Mesenchymal stem cell (in vitro differentiated cells and primary cell): ENCODE measurements around the gene COL4A2.

Source experiments
- DNase-seq: peaks from one replicate; pipeline ENCODE4 v3.0.0-alpha.2; 2013
- H2AFZ ChIP-seq: one replicate; pipeline ENCODE4 v1.6.1; 2013; ENCODE audit warnings: low read depth, mild to moderate bottlenecking, control low read depth, inconsistent platforms, low read length, moderate library complexity
- H2AK5ac ChIP-seq: 2 replicates; pipeline ENCODE4 v1.6.1; 2013; ENCODE audit warnings: low read length, moderate library complexity, mild to moderate bottlenecking, inconsistent platforms; ENCODE audit not compliant: severe bottlenecking
- H2BK120ac ChIP-seq: one replicate; pipeline ENCODE4 v1.6.1; 2013; ENCODE audit warnings: low read depth, mild to moderate bottlenecking, inconsistent platforms, low read length, moderate library complexity
- H2BK12ac ChIP-seq, 2 experiments: one replicate each; pipeline ENCODE4 v1.6.1; 2013; ENCODE audit warnings: inconsistent platforms in 2 of 2, low read length in 2 of 2, mild to moderate bottlenecking in 2 of 2, moderate library complexity in 2 of 2, control low read depth in 1 of 2
- H2BK15ac ChIP-seq: one replicate; pipeline ENCODE4 v1.6.1; 2013; ENCODE audit warnings: mild to moderate bottlenecking, low read depth, inconsistent platforms; ENCODE audit not compliant: poor library complexity, severe bottlenecking
- H2BK5ac ChIP-seq: 2 replicates; pipeline ENCODE4 v1.6.1; 2013; ENCODE audit warnings: low read depth, mild to moderate bottlenecking, low read length, control low read depth, inconsistent platforms; ENCODE audit not compliant: poor library complexity, severe bottlenecking
- H3K14ac ChIP-seq, 2 experiments: one replicate each; pipeline ENCODE4 v1.6.1; 2013; ENCODE audit warnings: inconsistent platforms in 2 of 2, low read length in 2 of 2, control low read depth in 1 of 2, mild to moderate bottlenecking in 1 of 2, moderate library complexity in 1 of 2
- H3K18ac ChIP-seq, 2 experiments: one replicate each; pipeline ENCODE4 v1.6.1; 2013; ENCODE audit warnings: inconsistent platforms in 2 of 2, low read length in 2 of 2, control low read depth in 1 of 2, low read depth in 1 of 2, mild to moderate bottlenecking in 1 of 2
- H3K23ac ChIP-seq, 2 experiments: one replicate each; pipeline ENCODE4 v1.6.1; 2013; ENCODE audit warnings: inconsistent platforms in 2 of 2, low read length in 2 of 2, mild to moderate bottlenecking in 2 of 2, moderate library complexity in 2 of 2, control low read depth in 1 of 2
- H3K27ac ChIP-seq: 2 replicates; pipeline ENCODE4 v1.5.1; 2013; ENCODE audit warnings: mild to moderate bottlenecking, moderate library complexity, low read length, control low read depth, inconsistent platforms; ENCODE audit not compliant: poor library complexity, severe bottlenecking
- H3K27me3 ChIP-seq, 2 experiments: 2 replicates each; pipeline versions ENCODE4 v1.6.1 to v1.7.0; 2013; ENCODE audit warnings: low read length in 2 of 2, mild to moderate bottlenecking in 2 of 2, moderate library complexity in 2 of 2, control low read depth in 1 of 2, inconsistent platforms in 1 of 2; ENCODE audit not compliant: control insufficient read depth in 1 of 2, insufficient read depth in 1 of 2
- H3K36me3 ChIP-seq, 2 experiments: 2 replicates each; pipeline versions ENCODE4 v1.6.1 to v1.7.0; 2013; ENCODE audit warnings: low read length in 2 of 2, control low read depth in 1 of 2, inconsistent platforms in 1 of 2, low read depth in 1 of 2, mild to moderate bottlenecking in 1 of 2; ENCODE audit not compliant: insufficient read depth in 2 of 2, control insufficient read depth in 1 of 2
- H3K4ac ChIP-seq, 2 experiments: one replicate each; pipeline ENCODE4 v1.6.1; 2013; ENCODE audit warnings: inconsistent platforms in 2 of 2, low read length in 2 of 2, mild to moderate bottlenecking in 2 of 2, moderate library complexity in 2 of 2, control low read depth in 1 of 2, low read depth in 1 of 2
- H3K4me1 ChIP-seq: 2 replicates; pipeline ENCODE4 v1.6.1; 2013; ENCODE audit warnings: low read depth, low read length, control low read depth; ENCODE audit not compliant: control insufficient read depth, insufficient read depth
- H3K4me2 ChIP-seq: 2 replicates; pipeline ENCODE4 v1.6.1; 2013; ENCODE audit warnings: low read length, mild to moderate bottlenecking, inconsistent platforms; ENCODE audit not compliant: poor library complexity, severe bottlenecking
- H3K4me3 ChIP-seq, 2 experiments: 2 replicates each; pipeline versions ENCODE4 v1.5.1 to v1.7.0; 2013; ENCODE audit warnings: low read length in 2 of 2, mild to moderate bottlenecking in 2 of 2, control low read depth in 1 of 2, low read depth in 1 of 2; ENCODE audit not compliant: insufficient read depth in 1 of 2
- H3K79me1 ChIP-seq: replicated peaks from 2 replicates; pipeline ENCODE4 v1.6.1; 2013; ENCODE audit warnings: mild to moderate bottlenecking, control low read depth, low read length, inconsistent platforms; ENCODE audit not compliant: poor library complexity, severe bottlenecking
- H3K9ac ChIP-seq: 2 replicates; pipeline ENCODE4 v1.7.0; 2013; ENCODE audit warnings: mild to moderate bottlenecking, low read length, moderate library complexity
- H3K9me3 ChIP-seq: 2 replicates; pipeline ENCODE4 v1.7.0; 2013; ENCODE audit warnings: mild to moderate bottlenecking, low read length; ENCODE audit not compliant: control insufficient read depth
- H4K8ac ChIP-seq: one replicate; pipeline ENCODE4 v1.6.1; 2013; ENCODE audit warnings: inconsistent platforms, mild to moderate bottlenecking, low read length, moderate library complexity
- H4K91ac ChIP-seq: one replicate; pipeline ENCODE4 v1.6.1; 2013; ENCODE audit warnings: mild to moderate bottlenecking, low read length, inconsistent platforms
- WGBS: methylation state at CpG from one replicate; pipeline ENCODE4 v1.1.7; 2013; ENCODE audit warnings: mixed read lengths; 5-methylcytosine and 5-hydroxymethylcytosine counted together

The COL4A2 gene

GRCh38 chr13:110276553-110276950 lies 30.5 kb upstream of the COL4A2 start:
- no peak overlapping the region for H3K14ac ChIP-seq
- H2BK120ac ChIP-seq, result no peak overlapping the region
- no peak overlapping the region for H2AK5ac ChIP-seq
- H3K4me1 ChIP-seq, result peaks cover 1% of the 10 kb centered on the region
- WGBS, result 97% methylated on average over 5 of the region's 5 CpGs
- DNase-seq, result no peak
- H3K4ac ChIP-seq, result no peak overlapping the region
- H3K9ac ChIP-seq, result no peak overlapping the region
- H4K91ac ChIP-seq, result no peak overlapping the region
- no peak overlapping the region for H3K23ac ChIP-seq
- H3K18ac ChIP-seq, result no peak overlapping the region
- no peak overlapping the region for H2AFZ ChIP-seq
- no peak overlapping the region for H3K27ac ChIP-seq
- H2BK15ac ChIP-seq, result no peak overlapping the region
- H3K4me3 ChIP-seq, result no peak overlapping the region
- no peaks in the 10 kb centered on the region for H3K9me3 ChIP-seq
- no peak overlapping the region for H4K8ac ChIP-seq
- H3K79me1 ChIP-seq, result peaks cover 12% of the 10 kb centered on the region
- H3K27me3 ChIP-seq, result peaks cover 0 to 4% of the 10 kb centered on the region in 2 experiments
- peaks cover 0 to 11% of the 10 kb centered on the region in 2 experiments for H3K36me3 ChIP-seq
- no peak overlapping the region for H3K4me2 ChIP-seq
- no peak overlapping the region for H2BK12ac ChIP-seq
- no peak overlapping the region for H2BK5ac ChIP-seq

- Histone ChIP-seq H3K4ac (no peak overlapping the region), H3K14ac (no peak overlapping the region)
Measured at GRCh38 chr13:110277357-110277975, 29.6 kb upstream of the COL4A2 start.

GRCh38 chr13:110278859-110279258 lies 28.2 kb upstream of the COL4A2 start:
- Histone ChIP-seq H2BK5ac (no peak overlapping the region), H3K23ac (no peak overlapping the region), H4K8ac (no peak overlapping the region), H3K9me3 (no peaks in the 10 kb centered on the region), H3K79me1 (peaks cover 18% of the 10 kb centered on the region), H3K4me2 (no peak overlapping the region), H3K4ac (no peak overlapping the region), H2AFZ (no peak overlapping the region), H2BK12ac (no peak overlapping the region), H4K91ac (no peak overlapping the region), H3K36me3 (peaks cover 0 to 19% of the 10 kb centered on the region in 2 experiments), H3K27ac (no peak overlapping the region), H2AK5ac (no peak overlapping the region), H3K4me3 (no peak overlapping the region), H3K18ac (no peak overlapping the region), H2BK120ac (no peak overlapping the region), H3K9ac (no peak overlapping the region), H2BK15ac (no peak overlapping the region), H3K14ac (no peak overlapping the region), H3K27me3 (peaks cover 0 to 4% of the 10 kb centered on the region in 2 experiments), H3K4me1 (peaks cover 6% of the 10 kb centered on the region)
- no peak for DNase-seq
- 98% methylated on average over 7 of the region's 7 CpGs for WGBS

More at GRCh38 chr13:110277357-110277975, 29.6 kb upstream of the COL4A2 start:
- no peak overlapping the region for H2AFZ ChIP-seq
- H2BK15ac ChIP-seq, result no peak overlapping the region
- no peak overlapping the region for H2BK12ac ChIP-seq
- peaks cover 16% of the 10 kb centered on the region for H3K79me1 ChIP-seq
- H3K4me2 ChIP-seq, result no peak overlapping the region
- WGBS, result 54% methylated on average over 5 of the region's 5 CpGs
- no peak overlapping the region for H3K27ac ChIP-seq
- H3K27me3 ChIP-seq, result peaks cover 0 to 4% of the 10 kb centered on the region in 2 experiments
- no peak for DNase-seq
- no peak overlapping the region for H4K91ac ChIP-seq
- no peak overlapping the region for H3K4me3 ChIP-seq
- no peak overlapping the region for H4K8ac ChIP-seq
- no peak overlapping the region for H3K23ac ChIP-seq
- H3K36me3 ChIP-seq, result peaks cover 0 to 15% of the 10 kb centered on the region in 2 experiments
- no peak overlapping the region for H2BK5ac ChIP-seq
- H2BK120ac ChIP-seq, result no peak overlapping the region
- no peak overlapping the region for H2AK5ac ChIP-seq
- no peak overlapping the region for H3K18ac ChIP-seq
- no peak overlapping the region for H3K9ac ChIP-seq
- H3K9me3 ChIP-seq, result no peaks in the 10 kb centered on the region
- no peaks in the 10 kb centered on the region for H3K4me1 ChIP-seq

- H3K18ac ChIP-seq, result no peak overlapping the region
- H3K9ac ChIP-seq, result no peak overlapping the region
- no peak overlapping the region for H2AFZ ChIP-seq
- no peak overlapping the region for H3K4me3 ChIP-seq
- H3K4me1 ChIP-seq, result peaks cover 8% of the 10 kb centered on the region
- no peak overlapping the region for H3K4ac ChIP-seq
- peaks cover 19% of the 10 kb centered on the region for H3K79me1 ChIP-seq
- WGBS, result 81% methylated on average over 4 of the region's 4 CpGs
- no peak overlapping the region for H3K27ac ChIP-seq
- no peak overlapping the region for H2AK5ac ChIP-seq
- no peak overlapping the region for H3K4me2 ChIP-seq
- peaks cover 0 to 4% of the 10 kb centered on the region in 2 experiments for H3K27me3 ChIP-seq
- no peak overlapping the region for H2BK15ac ChIP-seq
- no peak overlapping the region for H3K23ac ChIP-seq
- no peak overlapping the region for H2BK5ac ChIP-seq
- H2BK12ac ChIP-seq, result no peak overlapping the region
- H3K14ac ChIP-seq, result no peak overlapping the region
- H4K91ac ChIP-seq, result no peak overlapping the region
- no peak overlapping the region for H2BK120ac ChIP-seq
- no peaks in the 10 kb centered on the region for H3K9me3 ChIP-seq
- H4K8ac ChIP-seq, result no peak overlapping the region
- DNase-seq, result no peak
- peaks cover 0 to 20% of the 10 kb centered on the region in 2 experiments for H3K36me3 ChIP-seq
Measured at GRCh38 chr13:110279684-110280083, 27.4 kb upstream of the COL4A2 start.
